GM18507 (cell line): ENCODE results near the gene SPAG9.
A peak's percentile ranks its signal among the peaks of the same experiment; 100 is the strongest.
"Not testable (repeated sequence)": the region's sequence is repeated elsewhere in the genome, so short reads cannot be mapped to it uniquely, and the experiment has no call there.

Source experiments
- DNase-seq: peaks from one replicate; pipeline ENCODE4 v3.0.0; 2011; ENCODE audit warnings: low read depth; ENCODE audit not compliant: insufficient read length; ENCODE audit errors: extremely low spot score
- FAIRE-seq: peaks from 2 replicates; lab custom pipeline; 2011; peaks lifted over from hg19 to GRCh38; lab: Jason Lieb, UNC

Gene SPAG9

GRCh38 chr17:51097708-51098446 lies 22.8 kb downstream of the SPAG9 start:
- FAIRE-seq = no peak

GRCh38 chr17:51091635-51092034 lies 29.0 kb downstream of the SPAG9 start:
- no peak for FAIRE-seq

More at GRCh38 chr17:51097708-51098446, 22.8 kb downstream of the SPAG9 start:
- no peak for DNase-seq

GRCh38 chr17:51088868-51089267 lies 31.8 kb downstream of the SPAG9 start:
- not testable (repeated sequence) for DNase-seq, FAIRE-seq

More at GRCh38 chr17:51091635-51092034, 29.0 kb downstream of the SPAG9 start:
- DNase-seq = no peak

GRCh38 chr17:51088287-51088686 lies 32.4 kb downstream of the SPAG9 start:
- no peak for FAIRE-seq

GRCh38 chr17:51087072-51087757 lies 33.5 kb downstream of the SPAG9 start:
- FAIRE-seq = no peak

More at GRCh38 chr17:51088287-51088686, 32.4 kb downstream of the SPAG9 start:
- no peak for DNase-seq

GRCh38 chr17:51085150-51085805 lies 35.4 kb downstream of the SPAG9 start:
- DNase-seq (no peak), FAIRE-seq (no peak)

More at GRCh38 chr17:51087072-51087757, 33.5 kb downstream of the SPAG9 start:
- DNase-seq = no peak

- FAIRE-seq (no peak), DNase-seq (no peak)
Measured at GRCh38 chr17:51083981-51084380, 36.7 kb downstream of the SPAG9 start.

GRCh38 chr17:51083364-51083763 lies 37.3 kb downstream of the SPAG9 start:
- not testable (repeated sequence) for DNase-seq, FAIRE-seq

GRCh38 chr17:51079049-51079448 lies 41.6 kb downstream of the SPAG9 start:
- no peak for DNase-seq
- no peak for FAIRE-seq

- DNase-seq (no peak), FAIRE-seq (no peak)
Measured at GRCh38 chr17:51078009-51078592, 42.6 kb downstream of the SPAG9 start.

- no peak for DNase-seq
- no peak for FAIRE-seq
Measured at GRCh38 chr17:51076821-51077220, 43.8 kb downstream of the SPAG9 start.

GRCh38 chr17:51071556-51071955 lies 49.1 kb downstream of the SPAG9 start:
- FAIRE-seq (peak; percentile 35), DNase-seq (no peak)

- FAIRE-seq = no peak
- DNase-seq = no peak
Measured at GRCh38 chr17:51065466-51065865, 55.2 kb downstream of the SPAG9 start.

GRCh38 chr17:51064061-51064735 lies 56.5 kb downstream of the SPAG9 start:
- FAIRE-seq = no peak
- DNase-seq = no peak

GRCh38 chr17:51060396-51060795 lies 60.3 kb downstream of the SPAG9 start:
- DNase-seq (no peak), FAIRE-seq (no peak)

- FAIRE-seq = no peak
Measured at GRCh38 chr17:51059781-51060180, 60.9 kb downstream of the SPAG9 start.

GRCh38 chr17:51057534-51057933 lies 63.1 kb downstream of the SPAG9 start:
- DNase-seq = no peak
- FAIRE-seq = no peak

More at GRCh38 chr17:51059781-51060180, 60.9 kb downstream of the SPAG9 start:
- no peak for DNase-seq

- DNase-seq = no peak
- peak; percentile 59 for FAIRE-seq
Measured at GRCh38 chr17:51056813-51057510, 63.7 kb downstream of the SPAG9 start.

- FAIRE-seq (no peak), DNase-seq (no peak)
Measured at GRCh38 chr17:51054748-51055147, 65.9 kb downstream of the SPAG9 start.
